HL-60 (cell line): ENCODE data around the gene RUNX2.

Experiments used
- GABPA ChIP-seq: IDR thresholded peaks from 2 replicates; pipeline ENCODE4 v1.6.1; 2012; ENCODE audit warnings: low read depth
- TF ChIP-seq, protein P1 (sequence below): IDR thresholded peaks from one replicate; pipeline ENCODE4 v1.5.1; 2011; ENCODE audit warnings: low read length, control low read depth, inconsistent platforms; ENCODE audit not compliant: insufficient read depth

DNA sequence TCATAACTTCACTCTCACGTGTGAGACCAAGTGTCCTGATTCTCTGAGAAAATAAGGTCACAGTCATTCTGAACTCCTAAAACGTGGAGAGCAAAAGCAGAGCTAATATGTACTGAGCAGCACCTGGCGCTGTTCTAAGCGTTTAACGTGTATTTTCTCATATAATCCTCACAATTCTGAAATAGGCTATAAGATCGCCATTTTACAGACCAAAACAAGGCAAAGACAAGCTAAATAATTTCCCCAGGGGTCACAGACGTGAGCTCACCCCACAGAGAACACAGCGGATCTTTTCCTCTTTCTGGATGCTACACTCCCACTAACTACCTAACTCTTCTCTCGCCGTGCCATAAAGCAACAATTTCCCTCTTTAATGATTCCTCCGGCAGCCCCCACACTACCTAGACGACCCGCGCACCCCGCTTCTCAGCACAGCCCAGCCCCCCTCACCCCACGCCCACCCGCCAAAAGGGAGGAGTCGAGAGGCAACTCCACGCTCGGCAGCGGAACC, 49.0 kb downstream of the RUNX2 start:
- TF ChIP-seq, protein P1, sequence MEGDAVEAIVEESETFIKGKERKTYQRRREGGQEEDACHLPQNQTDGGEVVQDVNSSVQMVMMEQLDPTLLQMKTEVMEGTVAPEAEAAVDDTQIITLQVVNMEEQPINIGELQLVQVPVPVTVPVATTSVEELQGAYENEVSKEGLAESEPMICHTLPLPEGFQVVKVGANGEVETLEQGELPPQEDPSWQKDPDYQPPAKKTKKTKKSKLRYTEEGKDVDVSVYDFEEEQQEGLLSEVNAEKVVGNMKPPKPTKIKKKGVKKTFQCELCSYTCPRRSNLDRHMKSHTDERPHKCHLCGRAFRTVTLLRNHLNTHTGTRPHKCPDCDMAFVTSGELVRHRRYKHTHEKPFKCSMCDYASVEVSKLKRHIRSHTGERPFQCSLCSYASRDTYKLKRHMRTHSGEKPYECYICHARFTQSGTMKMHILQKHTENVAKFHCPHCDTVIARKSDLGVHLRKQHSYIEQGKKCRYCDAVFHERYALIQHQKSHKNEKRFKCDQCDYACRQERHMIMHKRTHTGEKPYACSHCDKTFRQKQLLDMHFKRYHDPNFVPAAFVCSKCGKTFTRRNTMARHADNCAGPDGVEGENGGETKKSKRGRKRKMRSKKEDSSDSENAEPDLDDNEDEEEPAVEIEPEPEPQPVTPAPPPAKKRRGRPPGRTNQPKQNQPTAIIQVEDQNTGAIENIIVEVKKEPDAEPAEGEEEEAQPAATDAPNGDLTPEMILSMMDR, result no peak
- no peak for TF ChIP-seq GABPA
